Activated CD4-positive, alpha-beta T cell treated with anti-CD3 and anti-CD28 coated beads, Interleukin-2, Interleukin-4, amounts not matched to agents 100 ng/mL and 50 ng/mL, durations not matched to agents 16 hours and 8 hours (primary cell): ENCODE data around the gene ERMAP.

ENCODE experiments used
- DNase-seq: peaks from one replicate; pipeline ENCODE4 v3.0.0-alpha.2; 2020; ENCODE audit warnings: low spot score

Gene ERMAP

DNA sequence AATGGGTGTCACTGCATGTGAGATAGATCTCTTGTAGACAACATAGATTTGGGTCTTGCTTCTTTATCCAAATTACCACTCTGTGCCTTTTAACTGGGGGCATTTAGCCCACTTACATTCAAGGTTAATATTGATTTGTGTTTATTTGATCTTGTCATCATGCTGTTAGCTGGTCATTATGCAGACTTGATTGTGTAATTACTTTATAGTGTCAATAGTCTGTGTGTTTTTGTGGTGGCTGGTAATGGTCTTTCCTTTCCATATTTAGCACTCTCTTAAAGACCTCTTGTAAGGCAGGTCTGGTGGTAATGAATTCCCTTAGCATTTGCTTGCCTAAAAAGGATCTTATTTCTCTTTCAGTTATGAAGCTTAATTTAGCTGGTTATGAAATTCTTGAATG, 59.1 kb downstream of the ERMAP start:
- no peak for DNase-seq

DNA sequence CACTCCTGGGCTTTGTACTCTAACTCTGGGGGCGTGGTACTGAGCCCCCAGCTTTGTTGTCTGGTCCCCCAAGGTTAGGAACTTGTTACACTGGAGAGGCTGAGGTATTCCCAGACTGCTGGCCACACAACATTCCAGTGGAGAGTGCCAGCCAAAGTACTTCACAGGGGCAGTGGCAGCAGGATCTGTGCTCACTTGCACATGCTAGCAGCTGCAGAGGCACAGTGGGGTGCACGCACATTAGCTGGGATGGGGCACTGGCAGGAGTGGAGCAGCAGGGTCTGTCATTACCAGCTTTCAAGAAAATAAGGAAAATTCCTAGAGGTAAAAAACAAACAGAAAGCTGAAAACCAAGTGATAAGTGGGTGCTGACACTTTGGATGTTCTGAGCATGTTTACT, 60.5 kb downstream of the ERMAP start:
- DNase-seq = no peak

DNA sequence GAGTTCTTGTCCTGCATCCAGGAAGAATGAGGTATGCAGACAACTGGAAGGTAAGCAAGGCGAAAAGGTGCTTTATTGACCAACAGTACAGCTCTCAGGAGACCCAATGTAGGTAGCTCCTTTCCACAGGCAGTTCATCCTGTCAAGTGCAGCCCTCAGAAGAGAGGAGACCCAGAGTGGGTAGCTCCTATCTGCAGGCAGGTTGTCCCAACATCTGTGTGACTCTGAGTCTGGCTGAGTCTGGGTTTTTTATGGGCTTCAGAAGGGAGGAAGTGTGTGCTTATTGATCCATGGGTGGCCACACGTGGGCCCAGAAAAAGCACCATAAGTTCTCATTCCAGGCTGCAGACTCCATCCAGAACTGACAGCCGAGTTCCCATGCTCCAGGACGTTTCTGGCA, 63.5 kb downstream of the ERMAP start:
- no peak for DNase-seq

DNA sequence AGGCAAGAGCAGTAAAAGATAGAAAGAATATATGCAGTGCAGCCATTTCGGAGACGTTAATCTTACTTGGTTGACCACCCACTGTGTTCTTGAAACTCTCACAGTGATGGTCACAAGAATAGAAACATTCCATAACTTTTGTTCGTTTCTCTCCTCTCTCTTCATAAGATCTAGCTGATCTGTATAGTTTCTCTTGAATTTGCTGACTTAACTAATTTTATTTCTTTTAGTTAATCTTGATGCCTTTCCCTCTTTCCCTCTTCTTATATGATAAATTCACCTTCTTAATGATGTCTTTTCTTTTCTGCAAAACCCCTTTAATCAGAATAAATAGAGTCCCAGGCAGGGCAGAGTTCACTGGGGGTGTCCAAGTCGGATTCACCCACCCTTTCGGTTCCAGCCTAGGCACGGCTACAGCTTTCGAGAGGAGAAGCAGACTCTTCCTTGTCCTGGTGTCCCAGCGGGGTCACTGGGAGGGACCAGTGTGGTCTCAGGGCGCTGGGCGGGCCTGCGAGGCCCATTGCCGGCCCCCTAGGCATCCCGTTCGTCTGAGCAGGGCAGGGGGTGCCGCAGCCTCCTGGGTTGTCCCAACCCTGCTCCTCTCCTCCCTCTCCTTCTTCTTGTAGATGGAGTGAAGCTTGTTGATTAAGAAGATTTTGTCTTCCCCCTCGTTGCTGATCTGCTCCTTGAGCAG, 69.3 kb downstream of the ERMAP start:
- no peak for DNase-seq

DNA sequence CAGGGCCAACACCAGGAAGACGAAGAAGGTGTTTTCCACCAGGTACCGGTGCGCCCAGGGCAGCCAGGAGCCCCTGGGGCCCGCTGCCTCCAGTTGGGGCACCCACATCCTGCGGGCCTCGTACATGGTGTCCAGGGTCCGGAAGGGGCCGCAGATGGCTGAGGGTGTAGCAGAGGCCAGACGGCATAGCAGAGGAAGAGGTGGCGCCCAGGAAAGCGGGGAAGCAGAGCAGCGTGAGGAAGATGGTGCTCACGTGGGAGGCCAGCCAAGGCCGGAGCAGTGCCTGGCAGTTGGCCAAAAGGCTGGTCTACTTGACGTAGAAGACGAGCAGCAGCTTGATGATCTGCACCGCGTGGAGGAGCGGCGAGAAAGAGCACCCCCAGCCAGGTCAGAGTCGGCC, 69.9 kb downstream of the ERMAP start:
- no peak for DNase-seq

DNA sequence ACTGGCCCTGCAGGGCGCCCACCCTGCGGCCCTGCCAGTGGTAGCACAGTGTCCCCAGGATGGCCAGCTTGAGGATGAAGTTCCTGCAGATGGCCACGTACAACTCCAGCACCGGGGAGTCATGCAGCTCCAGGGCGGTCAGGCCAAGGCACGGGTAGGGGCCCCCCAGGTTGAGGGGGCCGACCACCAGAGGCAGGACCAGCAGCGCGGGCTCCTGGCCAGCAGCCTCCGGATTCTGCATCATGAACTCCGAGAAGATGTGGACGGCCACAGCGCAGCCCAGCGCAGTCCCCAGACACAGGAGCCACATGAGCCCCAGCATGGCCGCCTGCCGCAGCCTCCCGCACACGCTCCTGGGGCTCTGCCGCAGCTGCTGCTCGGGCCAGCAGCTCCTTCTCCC, 70.4 kb downstream of the ERMAP start:
- no peak for DNase-seq

DNA sequence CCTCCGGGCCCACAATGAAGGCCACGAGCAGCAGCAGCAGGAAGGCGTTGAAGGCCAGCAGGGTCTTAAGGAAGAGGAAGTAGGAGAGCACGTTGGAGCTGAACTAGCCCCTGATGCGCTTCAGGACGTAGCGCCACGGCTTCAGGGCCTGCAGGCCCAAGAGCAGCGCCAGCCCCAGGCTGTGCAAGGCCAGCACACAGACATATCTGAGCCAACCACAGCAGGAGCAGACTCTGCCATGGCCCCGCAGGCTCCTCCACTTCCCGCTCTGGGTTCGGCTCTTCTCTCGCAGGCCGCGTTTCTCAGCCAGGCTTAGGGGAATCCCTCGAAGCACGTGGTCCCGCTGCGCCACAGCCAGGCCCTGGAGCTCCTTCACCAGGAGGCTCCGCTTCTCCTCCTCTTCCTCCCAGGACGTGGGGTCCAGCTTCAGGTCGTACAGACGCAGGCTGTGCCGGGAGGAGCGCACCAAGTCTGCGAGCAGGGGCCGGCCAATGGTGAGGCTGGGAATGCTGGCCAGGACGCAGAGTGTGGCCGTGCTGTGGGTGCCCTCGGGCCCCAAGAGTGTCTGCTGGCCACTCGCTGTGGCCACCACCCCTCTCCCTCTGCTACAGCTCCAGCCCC, 71.2 kb downstream of the ERMAP start:
- no peak for DNase-seq

DNA sequence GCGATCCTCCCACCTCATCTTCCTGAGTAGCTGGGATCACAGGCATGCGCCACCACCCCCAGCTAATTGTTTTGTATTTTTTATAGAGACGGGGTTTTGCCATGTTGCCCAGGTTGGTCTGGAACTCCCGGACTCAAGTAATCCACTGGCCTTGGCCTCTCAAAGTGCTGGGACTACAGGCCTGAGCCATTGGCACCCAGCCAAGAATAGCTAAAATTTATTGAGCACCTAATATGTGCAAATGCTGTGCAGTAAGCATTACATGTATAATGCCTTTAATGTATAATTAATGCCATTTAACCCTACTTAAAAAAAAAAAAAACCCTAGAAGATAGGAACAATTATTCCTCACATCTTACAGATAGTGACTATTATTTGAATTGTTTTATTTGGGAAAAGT, 72.3 kb downstream of the ERMAP start:
- no peak for DNase-seq

DNA sequence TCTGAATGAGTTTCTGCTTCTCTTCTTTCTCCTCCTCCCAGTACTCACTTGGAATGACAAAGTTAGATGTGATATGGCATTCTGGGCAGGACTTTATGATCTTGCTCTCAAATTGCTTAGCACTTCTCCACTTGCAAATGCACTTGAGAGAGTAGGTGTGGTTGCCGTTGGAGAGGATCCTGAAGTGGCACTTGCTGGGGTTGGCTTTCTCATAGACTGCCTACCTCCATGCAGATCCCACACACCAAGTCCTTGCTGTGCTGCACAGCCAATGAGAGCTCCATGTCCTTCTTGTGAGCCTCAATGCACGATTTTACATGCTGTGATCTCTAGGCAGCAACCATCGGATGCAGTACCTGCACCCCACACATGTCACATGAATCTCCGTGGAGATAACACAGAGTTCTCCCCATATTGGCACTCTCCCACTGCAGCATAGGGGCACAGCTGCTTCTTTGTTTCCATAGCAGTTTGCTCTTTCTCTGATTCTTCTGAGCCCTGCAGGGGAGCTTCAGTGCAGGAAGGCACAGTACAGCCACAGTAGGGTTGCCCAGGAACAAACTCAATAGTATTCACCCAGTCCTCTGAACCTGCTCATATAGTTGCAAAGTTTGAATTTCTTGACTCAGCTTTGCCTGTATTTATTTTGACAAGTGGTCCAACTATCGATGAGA, 74.7 kb downstream of the ERMAP start:
- DNase-seq = no peak
